Measurements from ENCODE around the gene MB21D2. TPM values are rescaled to one million over a fixed set of nuclear protein-coding genes. Genes with fewer than 3 reads are reported as not detected.

The MB21D2 gene
- total and polyA plus RNA-seq, 8 donors = 3.2 to 6.9 (median 5.7) TPM

DNA sequence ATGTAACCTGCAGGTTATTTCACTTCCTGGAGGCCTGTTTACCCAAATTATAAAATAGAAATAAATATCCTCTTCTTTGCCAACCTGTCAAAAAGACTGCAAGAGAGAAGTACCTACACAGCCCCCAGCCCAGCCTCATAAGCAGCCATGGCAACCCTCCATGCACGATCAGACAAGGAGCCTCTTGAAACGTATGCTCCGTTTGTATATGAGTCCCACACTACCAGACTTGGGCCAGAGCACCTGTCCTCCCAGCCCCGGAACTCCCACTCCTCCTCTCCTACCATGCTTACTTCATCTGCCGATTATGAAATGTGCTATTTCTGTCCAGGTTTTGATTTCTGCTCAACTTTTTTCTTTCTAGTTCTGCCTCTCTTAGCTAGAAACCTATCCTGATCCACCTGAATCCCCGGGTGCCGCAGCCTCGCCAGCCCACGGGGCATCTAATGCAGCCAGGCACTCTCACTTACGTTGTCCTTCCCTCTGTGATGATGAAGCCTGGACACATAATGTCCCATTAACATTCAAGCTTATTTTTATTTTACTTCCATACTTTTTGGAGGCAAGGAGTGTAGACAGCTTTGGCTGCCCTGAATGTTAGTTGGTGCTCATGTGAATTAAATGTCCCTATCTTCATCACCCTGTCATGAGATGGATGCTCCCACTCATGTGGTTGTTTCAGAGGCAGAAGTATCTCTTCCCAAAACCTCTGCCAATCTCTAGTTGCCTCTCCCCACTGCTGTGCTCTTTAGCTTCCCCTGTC is 73.8 kb downstream of the MB21D2 start:
- H3K4me3 ChIP-seq = no peak overlapping the region
- H3K36me3 ChIP-seq = no peaks in the 10 kb centered on the region
- DNase-seq (no peak), ATAC-seq (no peak)
- intact Hi-C loops (cut with DNase I) = no loop called here
- peaks cover 0 to 4% of the 10 kb centered on the region in 2 donors for H3K27me3 ChIP-seq
- no peak overlapping the region for H3K27ac ChIP-seq
- H3K4me1 ChIP-seq = no peaks in the 10 kb centered on the region
- TF ChIP-seq, protein P1, sequence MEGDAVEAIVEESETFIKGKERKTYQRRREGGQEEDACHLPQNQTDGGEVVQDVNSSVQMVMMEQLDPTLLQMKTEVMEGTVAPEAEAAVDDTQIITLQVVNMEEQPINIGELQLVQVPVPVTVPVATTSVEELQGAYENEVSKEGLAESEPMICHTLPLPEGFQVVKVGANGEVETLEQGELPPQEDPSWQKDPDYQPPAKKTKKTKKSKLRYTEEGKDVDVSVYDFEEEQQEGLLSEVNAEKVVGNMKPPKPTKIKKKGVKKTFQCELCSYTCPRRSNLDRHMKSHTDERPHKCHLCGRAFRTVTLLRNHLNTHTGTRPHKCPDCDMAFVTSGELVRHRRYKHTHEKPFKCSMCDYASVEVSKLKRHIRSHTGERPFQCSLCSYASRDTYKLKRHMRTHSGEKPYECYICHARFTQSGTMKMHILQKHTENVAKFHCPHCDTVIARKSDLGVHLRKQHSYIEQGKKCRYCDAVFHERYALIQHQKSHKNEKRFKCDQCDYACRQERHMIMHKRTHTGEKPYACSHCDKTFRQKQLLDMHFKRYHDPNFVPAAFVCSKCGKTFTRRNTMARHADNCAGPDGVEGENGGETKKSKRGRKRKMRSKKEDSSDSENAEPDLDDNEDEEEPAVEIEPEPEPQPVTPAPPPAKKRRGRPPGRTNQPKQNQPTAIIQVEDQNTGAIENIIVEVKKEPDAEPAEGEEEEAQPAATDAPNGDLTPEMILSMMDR (IDR thresholded peaks at IDR 0.05) = no peak
- no peaks in the 10 kb centered on the region for H3K9me3 ChIP-seq

DNA sequence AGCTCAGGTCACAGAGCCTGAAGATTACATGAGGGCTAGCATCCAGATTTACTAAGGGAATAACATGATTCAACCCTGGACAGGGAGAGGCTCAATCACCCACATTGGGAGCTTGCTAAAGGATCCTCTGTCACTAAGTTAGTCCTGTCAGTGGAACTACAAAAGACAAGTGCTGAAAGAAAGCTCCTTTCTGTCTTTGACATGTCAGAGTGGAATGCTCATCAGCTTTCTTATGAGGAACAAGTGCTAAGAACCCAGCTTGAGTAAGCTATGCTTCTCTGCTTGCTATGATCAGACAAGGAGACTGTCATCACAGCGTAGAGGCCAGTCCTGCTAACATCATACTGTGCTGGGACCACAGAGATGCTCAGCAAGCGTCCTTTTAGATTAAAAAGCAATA is 74.5 kb downstream of the MB21D2 start:
- Histone ChIP-seq H3K36me3 (no peaks in the 10 kb centered on the region), H3K9me3 (no peaks in the 10 kb centered on the region), H3K27ac (no peak overlapping the region), H3K4me3 (no peak overlapping the region), H3K27me3 (peaks cover 0 to 4% of the 10 kb centered on the region in 2 donors), H3K4me1 (no peaks in the 10 kb centered on the region)
- intact Hi-C loops (cut with DNase I) = no loop called here
- ATAC-seq (no peak), DNase-seq (no peak)
- TF ChIP-seq, protein P1 (IDR thresholded peaks at IDR 0.05) = no peak

DNA sequence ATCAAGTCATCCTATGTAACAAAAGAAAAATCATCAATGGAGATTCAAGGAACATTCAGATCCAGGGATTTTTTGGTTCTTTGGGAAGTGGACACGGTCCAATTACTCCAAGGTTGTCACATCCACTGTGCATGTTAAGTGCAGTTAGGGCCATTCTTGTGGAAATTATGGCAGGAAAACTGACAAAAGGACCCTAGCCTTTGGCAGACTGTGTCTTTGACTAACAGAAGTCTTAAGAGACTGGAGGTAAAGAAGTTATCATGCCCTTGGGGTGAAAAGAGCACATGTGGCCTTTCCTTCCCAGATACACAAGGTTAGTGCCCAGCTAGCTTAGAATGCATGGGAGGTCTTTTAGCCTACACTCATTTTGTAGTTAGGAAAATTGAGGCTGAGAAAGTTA is 74.9 kb downstream of the MB21D2 start:
- H3K27ac ChIP-seq = no peak overlapping the region
- TF ChIP-seq, protein P1 (IDR thresholded peaks at IDR 0.05) = no peak
- intact Hi-C loops (cut with DNase I) = no loop called here
- H3K9me3 ChIP-seq = no peaks in the 10 kb centered on the region
- ATAC-seq (no peak), DNase-seq (no peak)
- no peaks in the 10 kb centered on the region for H3K4me1 ChIP-seq
- H3K27me3 ChIP-seq = peaks cover 0 to 4% of the 10 kb centered on the region in 2 donors
- H3K4me3 ChIP-seq = no peak overlapping the region
- no peaks in the 10 kb centered on the region for H3K36me3 ChIP-seq

DNA sequence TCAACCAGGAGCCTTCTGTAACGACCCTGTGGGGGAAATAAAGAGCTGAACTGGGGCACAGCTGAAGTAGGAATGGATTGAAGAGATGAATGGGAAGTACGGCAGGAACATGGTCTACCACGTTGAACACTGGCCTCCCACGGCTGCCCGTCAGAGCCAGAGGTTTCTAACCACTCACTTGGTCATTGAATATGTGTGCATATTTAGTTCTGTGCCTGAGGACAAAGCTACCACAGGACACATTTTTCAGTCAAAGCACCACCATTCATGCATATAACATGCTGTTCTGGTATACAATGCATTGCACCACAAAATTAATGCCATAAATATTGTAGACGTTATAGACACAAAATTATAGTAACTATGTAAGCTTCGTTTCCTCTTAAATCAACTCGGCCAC is 75.5 kb downstream of the MB21D2 start:
- H3K27ac ChIP-seq = no peak overlapping the region
- no peaks in the 10 kb centered on the region for H3K36me3 ChIP-seq
- TF ChIP-seq, protein P1 (IDR thresholded peaks at IDR 0.05) = no peak
- H3K4me3 ChIP-seq = no peak overlapping the region
- ATAC-seq = no peak
- no peak for DNase-seq
- no peaks in the 10 kb centered on the region for H3K9me3 ChIP-seq
- H3K4me1 ChIP-seq = no peaks in the 10 kb centered on the region
- peaks cover 0 to 4% of the 10 kb centered on the region in 2 donors for H3K27me3 ChIP-seq
- intact Hi-C loops (cut with DNase I) = no loop called here

DNA sequence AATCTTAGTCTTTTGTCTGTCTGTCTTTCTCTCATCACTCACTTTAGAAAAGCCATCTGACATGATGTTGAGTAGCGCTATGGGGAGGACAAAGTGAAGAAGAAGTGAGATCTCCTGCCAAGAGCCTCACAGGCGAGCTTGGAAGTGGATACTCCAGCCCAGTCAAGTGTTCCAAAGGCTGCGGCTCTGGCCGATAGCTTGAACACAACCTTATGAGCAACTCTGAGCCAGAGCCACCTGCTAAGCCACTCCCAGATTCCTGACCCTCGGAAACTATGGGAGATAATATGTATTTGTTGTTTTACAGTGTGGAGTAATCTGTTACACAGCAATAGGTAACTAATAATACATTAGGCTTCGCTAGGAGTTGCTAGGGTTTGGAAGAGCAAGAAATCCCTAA is 76.2 kb downstream of the MB21D2 start:
- Histone ChIP-seq H3K27me3 (peaks cover 0 to 4% of the 10 kb centered on the region in 2 donors), H3K36me3 (no peaks in the 10 kb centered on the region), H3K4me3 (no peak overlapping the region), H3K4me1 (peaks cover 0 to under 1% of the 10 kb centered on the region in 2 donors), H3K27ac (no peak overlapping the region), H3K9me3 (no peaks in the 10 kb centered on the region)
- intact Hi-C loops (cut with DNase I) = no loop called here
- DNase-seq = no peak
- TF ChIP-seq, protein P1 (IDR thresholded peaks at IDR 0.05) = no peak
- peak; percentile 84 for ATAC-seq

Data from left lung (tissue), 10 donors.